Ramos (cell line): ENCODE measurements around the gene SWT1.
"Not testable (repeated sequence)": the region's sequence is repeated elsewhere in the genome, so short reads cannot be mapped to it uniquely, and the experiment has no call there.

Source experiments
- in situ Hi-C: fragments of 300-500 bp; cut with MboI; formaldehyde crosslinking; loops from one replicate; pipeline ENCODE4 v1.14.3; 2022; ENCODE audit warnings: low sequenced_read_pairs; ENCODE audit not compliant: unreplicated experiment

Gene SWT1

GRCh38 chr1:185244015-185244747 is 87.2 kb downstream of the SWT1 start:
- in situ Hi-C loops: no loop called here

- in situ Hi-C loops: no loop called here
Observed at GRCh38 chr1:185245466-185245865, 88.5 kb downstream of the SWT1 start.

GRCh38 chr1:185249563-185249962 is 92.6 kb downstream of the SWT1 start:
- in situ Hi-C loops: no loop called here

GRCh38 chr1:185250063-185250462 is 93.1 kb downstream of the SWT1 start:
- in situ Hi-C loops: no loop called here

GRCh38 chr1:185251928-185252327 is 95.0 kb downstream of the SWT1 start:
- in situ Hi-C loops: not testable (repeated sequence)

- in situ Hi-C loops: not testable (repeated sequence)
Observed at GRCh38 chr1:185252404-185252803, 95.4 kb downstream of the SWT1 start.

- in situ Hi-C loops: not testable (repeated sequence)
Observed at GRCh38 chr1:185255595-185255994, 98.6 kb downstream of the SWT1 start.

- in situ Hi-C loops: not testable (repeated sequence)
Observed at GRCh38 chr1:185257116-185257949, 100.4 kb downstream of the SWT1 start.

GRCh38 chr1:185257950-185258208 is 100.9 kb downstream of the SWT1 start:
- in situ Hi-C loops: no loop called here

- in situ Hi-C loops: no loop called here
Observed at GRCh38 chr1:185258676-185259075, 101.7 kb downstream of the SWT1 start.

- in situ Hi-C loops: no loop called here
Observed at GRCh38 chr1:185260611-185261010, 103.6 kb downstream of the SWT1 start.

- in situ Hi-C loops: no loop called here
Observed at GRCh38 chr1:185262151-185262550, 105.2 kb downstream of the SWT1 start.

GRCh38 chr1:185263292-185263691 is 106.3 kb downstream of the SWT1 start:
- in situ Hi-C loops: no loop called here

GRCh38 chr1:185263780-185264179 is 106.8 kb downstream of the SWT1 start:
- in situ Hi-C loops: no loop called here

- in situ Hi-C loops: no loop called here
Observed at GRCh38 chr1:185265314-185265713, 108.3 kb downstream of the SWT1 start.

GRCh38 chr1:185267301-185267700 is 110.3 kb downstream of the SWT1 start:
- in situ Hi-C loops: no loop called here

- in situ Hi-C loops: no loop called here
Observed at GRCh38 chr1:185267701-185268100, 110.7 kb downstream of the SWT1 start.

- in situ Hi-C loops: no loop called here
Observed at GRCh38 chr1:185268352-185268751, 111.4 kb downstream of the SWT1 start.

- in situ Hi-C loops: no loop called here
Observed at GRCh38 chr1:185271921-185272320, 115.0 kb downstream of the SWT1 start.

GRCh38 chr1:185279571-185279970 is 122.6 kb downstream of the SWT1 start:
- in situ Hi-C loops: no loop called here

GRCh38 chr1:185280589-185280988 is 123.6 kb downstream of the SWT1 start:
- in situ Hi-C loops: no loop called here

GRCh38 chr1:185281245-185281644 is 124.3 kb downstream of the SWT1 start:
- in situ Hi-C loops: no loop called here
